Muscle layer of duodenum (tissue), 2 donors: ENCODE results near the gene CALD1.

Experiments
- H3K27ac ChIP-seq: one replicate; pipeline ENCODE4 v1.7.0; 2013; ENCODE audit warnings: mild to moderate bottlenecking, low read length
- H3K27me3 ChIP-seq: one replicate; pipeline ENCODE4 v1.7.0; 2013; ENCODE audit warnings: low read depth, mild to moderate bottlenecking, control low read depth, low read length
- H3K36me3 ChIP-seq, 2 donors: one replicate each; pipeline ENCODE4 v1.7.0; 2013; ENCODE audit warnings: low read length in 2 of 2, control low read depth in 1 of 2, mild to moderate bottlenecking in 1 of 2; ENCODE audit not compliant: insufficient read depth in 2 of 2, control insufficient read depth in 1 of 2
- H3K4me1 ChIP-seq, 2 donors: one replicate each; pipeline ENCODE4 v1.7.0; 2013; ENCODE audit warnings: low read length in 2 of 2, mild to moderate bottlenecking in 2 of 2, control low read depth in 1 of 2, moderate library complexity in 1 of 2; ENCODE audit not compliant: insufficient read depth in 2 of 2, control insufficient read depth in 1 of 2
- H3K4me3 ChIP-seq, 2 donors: one replicate each; pipeline ENCODE4 v1.7.0; 2013; ENCODE audit warnings: low read length in 2 of 2, low read depth in 1 of 2, mild to moderate bottlenecking in 1 of 2
- H3K9me3 ChIP-seq, 2 donors: one replicate each; pipeline ENCODE4 v1.7.0; 2013; ENCODE audit warnings: low read length in 2 of 2, control low read depth in 1 of 2, mild to moderate bottlenecking in 1 of 2; ENCODE audit not compliant: control insufficient read depth in 1 of 2
- donor health status: healthy.

Gene CALD1

DNA sequence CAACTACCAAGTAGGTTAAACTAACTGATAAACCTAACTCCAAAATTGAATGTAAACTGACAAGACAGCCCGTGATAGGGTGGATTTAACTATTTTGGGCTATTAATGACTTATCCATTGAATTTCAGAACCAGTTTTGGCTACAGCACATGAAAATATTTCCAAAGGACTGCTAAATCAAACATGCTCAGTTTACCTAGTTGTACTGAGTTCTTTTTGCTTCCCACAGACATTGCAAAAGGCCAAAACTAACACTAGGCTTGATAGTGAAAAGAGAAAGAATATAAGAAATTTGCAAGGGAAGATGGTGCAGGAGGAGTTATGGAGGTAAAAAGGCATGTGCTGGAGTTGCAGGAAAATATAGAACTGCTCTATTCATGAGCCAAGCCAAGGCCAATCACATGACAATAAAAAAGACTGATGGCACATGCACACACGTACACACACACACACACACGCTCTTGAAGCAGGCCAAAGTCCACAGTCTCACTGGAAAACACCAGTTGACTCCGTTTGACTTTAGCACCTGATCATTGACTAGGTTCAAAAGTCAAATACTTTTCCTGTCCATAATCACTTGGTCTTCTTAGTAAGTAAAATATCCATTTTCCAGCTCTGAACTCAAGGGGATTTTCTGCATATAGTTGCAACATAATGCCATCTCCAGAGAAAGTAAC is 130.9 kb downstream of the CALD1 start:
- no peaks in the 10 kb centered on the region for H3K27me3 ChIP-seq
- H3K4me3 ChIP-seq, result no peak overlapping the region
- no peak overlapping the region for H3K27ac ChIP-seq
- peaks cover 0 to 3% of the 10 kb centered on the region in 2 donors for H3K36me3 ChIP-seq
- no peaks in the 10 kb centered on the region for H3K9me3 ChIP-seq
- H3K4me1 ChIP-seq, result peaks cover 0 to 22% of the 10 kb centered on the region in 2 donors

DNA sequence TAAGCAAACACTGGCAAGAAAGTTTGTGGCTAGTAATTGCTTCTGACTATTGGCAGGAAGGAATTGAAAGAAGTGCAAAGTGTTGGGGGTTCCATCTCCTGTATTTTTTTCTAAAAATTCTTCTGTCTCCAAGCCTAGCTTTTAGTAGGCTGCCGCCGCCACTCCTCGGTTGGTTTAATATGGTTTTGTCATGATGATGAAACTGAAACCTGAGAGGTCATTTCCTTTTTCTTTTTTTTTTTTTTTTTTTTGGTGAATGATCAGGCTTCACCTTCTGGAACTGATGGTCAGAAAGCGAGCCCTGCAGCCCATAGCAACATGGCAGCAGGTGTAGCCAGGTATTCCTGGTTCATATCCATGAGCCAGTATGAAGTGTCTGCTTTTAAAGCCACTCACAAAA is 131.5 kb downstream of the CALD1 start:
- Histone ChIP-seq H3K4me1 (peaks cover 0 to 22% of the 10 kb centered on the region in 2 donors), H3K27me3 (no peaks in the 10 kb centered on the region), H3K27ac (no peak overlapping the region), H3K9me3 (no peaks in the 10 kb centered on the region), H3K4me3 (no peak overlapping the region), H3K36me3 (peaks cover 0 to 6% of the 10 kb centered on the region in 2 donors)

DNA sequence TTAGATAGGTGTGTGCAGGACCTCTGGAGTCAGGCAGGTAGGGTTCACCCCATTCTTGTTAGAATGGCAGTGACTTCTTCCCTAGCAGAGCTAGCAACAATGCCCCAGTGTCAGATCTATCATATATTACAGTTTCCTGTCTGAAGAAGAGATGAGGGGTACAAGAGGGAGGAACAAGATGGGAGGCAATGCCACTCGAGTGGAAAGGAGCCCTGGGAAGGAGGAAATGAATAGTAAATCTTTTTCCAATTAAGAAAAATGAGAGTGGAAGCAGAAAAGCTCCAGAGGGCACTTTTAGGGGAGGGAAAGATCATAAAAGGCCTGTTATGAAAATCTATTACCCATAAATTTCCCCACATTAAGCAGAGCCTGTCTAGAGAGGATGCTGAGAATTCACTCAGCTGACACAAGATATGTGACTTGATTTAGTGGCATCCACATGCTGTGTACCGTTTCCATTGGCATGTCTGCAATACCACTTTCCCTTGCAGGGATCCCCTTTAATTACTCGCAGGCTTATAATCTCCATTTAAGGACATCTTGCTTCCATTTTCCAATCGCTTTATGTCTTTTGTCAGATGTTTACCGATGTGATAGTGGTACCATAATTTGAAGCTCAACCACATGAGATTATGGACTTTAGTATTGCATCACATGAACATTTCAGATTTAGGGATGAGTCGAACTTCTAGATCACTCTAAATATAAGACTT is 136.9 kb downstream of the CALD1 start:
- Histone ChIP-seq H3K9me3 (no peaks in the 10 kb centered on the region), H3K4me1 (peaks cover 6 to 19% of the 10 kb centered on the region in 2 donors), H3K36me3 (peaks cover 0 to 17% of the 10 kb centered on the region in 2 donors), H3K4me3 (no peak overlapping the region), H3K27ac (no peak overlapping the region), H3K27me3 (no peaks in the 10 kb centered on the region)

DNA sequence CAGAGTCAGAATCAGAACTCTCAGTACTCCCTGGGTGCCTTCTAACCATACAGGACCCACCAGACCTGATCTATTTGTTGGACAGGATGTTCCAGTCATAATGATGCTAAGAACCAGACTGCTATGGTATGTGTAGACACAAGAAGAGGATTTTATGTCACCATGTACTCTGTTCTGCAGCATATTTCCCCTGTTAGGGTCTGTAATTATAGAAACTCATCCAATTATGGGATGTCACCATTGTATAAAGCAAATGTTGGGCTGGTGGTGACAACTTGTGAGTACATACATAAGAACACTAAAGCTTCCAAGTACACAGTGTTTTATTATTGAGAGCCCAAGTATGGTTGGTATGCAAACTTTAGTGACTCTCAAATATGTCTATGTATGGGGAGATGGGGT is 139.8 kb downstream of the CALD1 start:
- peak overlapping the region; percentile 37 for H3K27ac ChIP-seq

DNA sequence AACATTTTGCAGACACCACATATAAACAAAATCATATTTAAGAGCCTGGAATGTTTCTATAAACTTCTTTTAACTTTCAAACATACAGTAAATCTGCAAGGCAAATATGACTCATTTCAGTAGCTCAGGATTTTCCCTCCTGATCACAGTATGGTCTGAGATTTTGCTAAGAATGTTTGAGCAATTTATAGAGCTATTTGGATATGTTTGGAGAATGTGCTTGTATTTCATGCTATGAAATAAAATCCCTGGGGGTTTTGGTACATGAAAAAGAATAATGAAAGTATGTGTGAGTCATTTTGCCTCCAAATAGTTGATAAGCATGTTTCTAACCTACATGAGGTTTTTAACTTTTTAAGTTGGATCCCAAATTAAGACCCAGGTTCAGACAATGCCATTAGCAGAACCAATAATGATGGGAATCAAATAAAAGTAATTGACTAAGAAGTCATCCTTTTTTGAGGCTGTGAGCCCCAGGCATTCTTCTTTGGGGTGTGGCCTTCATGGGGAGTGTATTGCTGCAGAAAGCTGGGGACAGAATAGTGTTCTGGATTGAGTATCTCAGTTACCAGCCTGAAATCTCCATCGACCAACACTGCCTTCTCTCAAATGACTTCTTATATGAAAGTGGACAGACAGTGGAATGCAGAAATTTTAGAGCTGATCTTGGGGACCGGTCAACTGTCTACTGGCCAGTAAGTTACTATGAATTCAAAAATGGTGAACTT is 140.8 kb downstream of the CALD1 start:
- H3K4me3 ChIP-seq, result no peak overlapping the region
- peaks cover 6 to 30% of the 10 kb centered on the region in 2 donors for H3K4me1 ChIP-seq
- peak overlapping the region; percentile 68 for H3K27ac ChIP-seq
- H3K9me3 ChIP-seq, result no peaks in the 10 kb centered on the region
- H3K36me3 ChIP-seq, result peaks cover 0 to 14% of the 10 kb centered on the region in 2 donors
- no peaks in the 10 kb centered on the region for H3K27me3 ChIP-seq

More for the DNA sequence above, 139.8 kb downstream of the CALD1 start:
- peaks cover 6 to 30% of the 10 kb centered on the region in 2 donors for H3K4me1 ChIP-seq
- peaks cover 0 to 14% of the 10 kb centered on the region in 2 donors for H3K36me3 ChIP-seq
- H3K4me3 ChIP-seq, result no peak overlapping the region
- H3K9me3 ChIP-seq, result no peaks in the 10 kb centered on the region
- no peaks in the 10 kb centered on the region for H3K27me3 ChIP-seq

DNA sequence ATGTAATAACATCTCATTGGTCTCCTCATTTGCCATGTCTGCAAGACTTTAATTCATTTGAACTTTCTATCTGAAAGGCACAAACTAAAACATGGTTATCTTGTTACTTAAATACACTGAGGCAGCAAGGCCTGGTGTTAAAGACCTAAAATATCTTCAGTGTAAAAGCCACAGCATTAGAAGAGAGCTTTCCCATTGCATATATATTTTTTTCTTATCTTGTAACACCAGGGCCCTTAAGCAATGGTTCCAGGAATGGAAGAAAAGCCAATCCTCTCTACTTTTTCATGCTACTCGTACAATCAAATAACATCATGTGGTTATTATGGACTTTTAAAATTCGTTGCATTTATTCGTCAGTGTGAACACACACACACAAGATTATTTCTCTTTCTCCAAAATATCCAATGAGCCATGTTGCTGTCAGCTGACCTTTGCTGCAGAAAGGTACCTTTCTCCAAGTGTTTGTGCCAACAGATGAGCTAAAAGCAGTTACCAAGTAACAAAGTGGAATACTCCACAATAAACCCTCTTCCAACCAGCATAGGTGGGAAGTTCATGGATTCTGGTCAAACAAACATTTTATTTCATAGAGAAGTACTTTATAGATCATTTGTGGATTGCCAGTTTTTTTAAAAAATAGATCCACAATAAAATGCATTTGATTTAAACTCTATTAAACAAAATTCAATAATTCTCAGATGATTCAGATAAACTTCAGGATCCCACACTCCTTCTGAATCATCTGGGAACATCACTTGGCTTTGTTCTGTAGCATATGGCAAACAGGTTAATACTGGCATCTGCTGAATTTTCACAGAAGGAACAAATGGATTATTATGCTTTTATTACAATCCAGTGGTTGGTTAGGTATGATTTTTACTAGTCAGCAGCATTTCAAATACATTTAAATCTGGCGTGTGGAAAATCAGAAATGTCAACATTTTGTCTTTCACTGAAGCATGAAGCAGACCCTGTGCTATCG is 143.6 kb downstream of the CALD1 start:
- Histone ChIP-seq H3K27me3 (no peaks in the 10 kb centered on the region), H3K4me3 (no peak overlapping the region), H3K4me1 (peaks cover 6 to 30% of the 10 kb centered on the region in 2 donors), H3K36me3 (peaks cover 0 to 3% of the 10 kb centered on the region in 2 donors), H3K9me3 (no peaks in the 10 kb centered on the region), H3K27ac (no peak overlapping the region)

DNA sequence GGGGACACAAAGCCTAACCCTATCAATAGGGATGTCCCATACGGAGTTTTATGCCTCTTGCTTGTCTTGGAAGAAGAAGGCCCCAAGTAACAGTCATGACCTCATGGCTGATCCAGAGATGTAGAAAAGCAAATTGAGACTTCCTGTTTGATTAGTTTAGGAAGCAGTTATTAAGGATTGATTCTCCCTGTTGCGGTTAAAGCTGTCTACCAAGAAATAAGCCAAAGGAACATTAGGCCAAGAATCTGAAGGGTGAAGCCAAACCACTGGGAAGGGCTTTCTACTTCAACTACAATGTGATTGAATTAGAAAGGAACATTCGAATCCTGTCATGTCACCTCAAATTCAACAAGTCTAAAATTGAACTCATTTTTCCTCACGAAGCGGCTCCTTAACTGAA is 146.3 kb downstream of the CALD1 start:
- H3K36me3 ChIP-seq, result peaks cover 0 to 8% of the 10 kb centered on the region in 2 donors
- H3K27ac ChIP-seq, result no peak overlapping the region
- no peaks in the 10 kb centered on the region for H3K9me3 ChIP-seq
- peaks cover 0 to 12% of the 10 kb centered on the region in 2 donors for H3K4me1 ChIP-seq
- H3K4me3 ChIP-seq, result no peak overlapping the region
- no peaks in the 10 kb centered on the region for H3K27me3 ChIP-seq

DNA sequence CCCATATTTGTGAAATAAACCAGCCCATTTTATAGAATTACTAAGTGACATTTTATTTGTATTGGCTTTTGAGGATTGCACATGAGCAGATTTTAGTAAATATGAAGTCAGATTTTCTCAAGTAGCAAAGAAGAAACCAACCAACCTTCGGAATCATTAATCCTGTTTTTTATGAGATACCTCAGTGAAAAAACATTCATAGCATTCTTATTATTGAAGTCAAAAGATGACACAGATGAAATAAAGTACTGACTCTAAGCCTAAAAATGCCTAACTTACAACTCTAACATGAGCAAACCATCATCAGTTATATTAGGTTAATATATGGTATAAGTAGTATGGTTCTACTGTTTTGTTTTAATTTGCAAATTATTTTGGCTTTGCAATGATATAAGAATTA is 147.0 kb downstream of the CALD1 start:
- no peaks in the 10 kb centered on the region for H3K27me3 ChIP-seq
- no peak overlapping the region for H3K4me3 ChIP-seq
- H3K4me1 ChIP-seq, result peaks cover 0 to 12% of the 10 kb centered on the region in 2 donors
- H3K9me3 ChIP-seq, result no peaks in the 10 kb centered on the region
- peaks cover 0 to 8% of the 10 kb centered on the region in 2 donors for H3K36me3 ChIP-seq
- no peak overlapping the region for H3K27ac ChIP-seq

DNA sequence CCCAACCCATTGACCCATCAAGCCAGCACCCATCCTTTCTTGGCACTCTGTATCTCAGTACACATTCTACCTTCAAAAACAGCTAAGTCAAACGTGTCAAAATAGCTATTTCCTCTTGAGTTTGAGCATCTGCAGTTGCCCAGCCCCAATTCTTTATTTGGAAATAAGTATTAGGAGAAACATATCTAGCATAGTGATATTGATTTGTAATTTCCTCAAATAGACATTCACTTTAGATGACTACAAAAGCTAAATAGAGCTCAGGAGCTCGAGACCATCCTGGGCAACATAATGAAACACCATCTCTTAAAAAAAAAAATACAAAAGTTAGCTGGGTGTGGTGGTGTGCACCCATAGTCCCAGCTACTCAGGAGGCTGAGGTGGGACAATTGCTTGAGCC is 147.6 kb downstream of the CALD1 start:
- Histone ChIP-seq H3K27me3 (no peaks in the 10 kb centered on the region), H3K4me1 (peaks cover 6 to 19% of the 10 kb centered on the region in 2 donors), H3K9me3 (no peaks in the 10 kb centered on the region), H3K4me3 (no peak overlapping the region), H3K36me3 (peaks cover 6 to 15% of the 10 kb centered on the region in 2 donors), H3K27ac (no peak overlapping the region)

DNA sequence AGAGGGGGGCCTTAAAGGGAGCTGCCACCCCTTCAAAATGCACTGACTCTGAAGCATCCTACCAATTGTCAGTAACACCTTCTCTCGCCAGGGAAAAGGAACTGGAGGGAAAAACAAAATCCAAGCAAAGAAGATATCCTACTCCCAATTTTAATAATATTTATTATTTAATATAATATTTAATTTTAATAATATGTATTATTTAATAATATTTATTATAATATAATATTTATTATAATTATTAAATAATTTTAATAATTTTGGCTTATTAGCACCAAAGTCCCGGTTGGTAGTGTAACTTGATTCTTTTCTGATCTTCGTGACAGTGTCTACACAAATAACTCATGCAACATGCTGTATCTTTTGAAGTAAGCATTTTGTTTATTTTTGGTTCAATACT is 148.3 kb downstream of the CALD1 start:
- Histone ChIP-seq H3K27ac (no peak overlapping the region), H3K36me3 (peaks cover 10 to 16% of the 10 kb centered on the region in 2 donors), H3K9me3 (no peaks in the 10 kb centered on the region)

More for the DNA sequence above, 148.3 kb downstream of the CALD1 start:
- H3K4me1 ChIP-seq, result peaks cover 11 to 16% of the 10 kb centered on the region in 2 donors
- no peaks in the 10 kb centered on the region for H3K27me3 ChIP-seq
- H3K4me3 ChIP-seq, result no peak overlapping the region
